ENCODE results near the gene SPACA4. TPM values are rescaled to one million over a fixed set of nuclear protein-coding genes. Genes with fewer than 3 reads are reported as not detected.

SPACA4 gene
- total RNA-seq, 1 experiment from 2014 or later, result not detected

GRCh38 chr19:48654299-48655059, 47.9 kb downstream of the SPACA4 start:
- Histone ChIP-seq H3K4me2 (ENCODE audit: low read depth, low read length, poor library complexity, severe bottlenecking) (no peak overlapping the region), H3K4me3 (ENCODE audit: low read length) (no peak overlapping the region), H3K9me2 (replicated peaks; ENCODE audit: insufficient read depth, low read length) (no peaks in the 10 kb centered on the region), H3K79me2 (ENCODE audit: low read length) (no peaks in the 10 kb centered on the region), H3K9ac (ENCODE audit: low read length) (no peak overlapping the region), H3K27ac (ENCODE audit: low read length) (no peak overlapping the region), H3K4me1 (ENCODE audit: low read length) (no peaks in the 10 kb centered on the region), H3K27me3 (ENCODE audit: low read length) (no peaks in the 10 kb centered on the region), H3K9me3 (ENCODE audit: low read length) (no peaks in the 10 kb centered on the region), H3K36me3 (ENCODE audit: insufficient read depth, low read length) (no peaks in the 10 kb centered on the region), H4K20me1 (ENCODE audit: insufficient read depth, low read depth, low read length) (no peaks in the 10 kb centered on the region), H2AFZ (ENCODE audit: low read length) (no peak overlapping the region)
- no peak for DNase-seq

GRCh38 chr19:48656840-48657474, 50.4 kb downstream of the SPACA4 start:
- no peaks in the 10 kb centered on the region for H3K36me3 ChIP-seq (ENCODE audit: insufficient read depth, low read length)
- H3K9me3 ChIP-seq (ENCODE audit: low read length), result no peaks in the 10 kb centered on the region
- no peaks in the 10 kb centered on the region for H3K79me2 ChIP-seq (ENCODE audit: low read length)
- H3K27me3 ChIP-seq (ENCODE audit: low read length), result no peaks in the 10 kb centered on the region
- H3K4me2 ChIP-seq (ENCODE audit: low read depth, low read length, poor library complexity, severe bottlenecking), result no peak overlapping the region
- no peak overlapping the region for H3K4me3 ChIP-seq (ENCODE audit: low read length)
- H2AFZ ChIP-seq (ENCODE audit: low read length), result no peak overlapping the region
- H3K9me2 ChIP-seq (replicated peaks; ENCODE audit: insufficient read depth, low read length), result no peaks in the 10 kb centered on the region
- H3K27ac ChIP-seq (ENCODE audit: low read length), result no peak overlapping the region
- H3K9ac ChIP-seq (ENCODE audit: low read length), result no peak overlapping the region
- no peak for DNase-seq
- peaks cover 5% of the 10 kb centered on the region for H3K4me1 ChIP-seq (ENCODE audit: low read length)
- no peaks in the 10 kb centered on the region for H4K20me1 ChIP-seq (ENCODE audit: insufficient read depth, low read depth, low read length)

Other genes with a start within 250 kb of the SPACA4 start
- 7.8 and 10.4 TPM in 2 replicates for gene TMEM143, start 242.8 kb upstream of the SPACA4 start, total RNA-seq (2014; rRNA removed; shearing (Covaris generic); ENCODE audit: low replicate concordance)
- gene SYNGR4, start 242.4 kb upstream of the SPACA4 start, total RNA-seq (2014; rRNA removed; shearing (Covaris generic); ENCODE audit: low replicate concordance), result not detected in 2 replicates
- gene KDELR1, start 215.2 kb upstream of the SPACA4 start, total RNA-seq (2014; rRNA removed; shearing (Covaris generic); ENCODE audit: low replicate concordance), result 39.5 and 53.7 TPM in 2 replicates
- not detected in 2 replicates for gene GRIN2D, start 213.1 kb upstream of the SPACA4 start, total RNA-seq (2014; rRNA removed; shearing (Covaris generic); ENCODE audit: low replicate concordance)
- 15.9 and 22.2 TPM in 2 replicates for gene GRWD1, start 160.8 kb upstream of the SPACA4 start, total RNA-seq (2014; rRNA removed; shearing (Covaris generic); ENCODE audit: low replicate concordance)
- gene KCNJ14, start 151.2 kb upstream of the SPACA4 start, total RNA-seq (2014; rRNA removed; shearing (Covaris generic); ENCODE audit: low replicate concordance), result 0.69 and 1.1 TPM in 2 replicates
- 32.5 and 60.4 TPM in 2 replicates for gene CYTH2, start 137.4 kb upstream of the SPACA4 start, total RNA-seq (2014; rRNA removed; shearing (Covaris generic); ENCODE audit: low replicate concordance)
- 0.54 TPM in 1 of 2 replicates, not detected in the other for gene LMTK3, start 94.9 kb upstream of the SPACA4 start, total RNA-seq (2014; rRNA removed; shearing (Covaris generic); ENCODE audit: low replicate concordance)
- not detected in 2 replicates for gene SULT2B1, start 54.6 kb upstream of the SPACA4 start, total RNA-seq (2014; rRNA removed; shearing (Covaris generic); ENCODE audit: low replicate concordance)
- 1.0 and 1.2 TPM in 2 replicates for gene FAM83E, start 8.3 kb downstream of the SPACA4 start, total RNA-seq (2014; rRNA removed; shearing (Covaris generic); ENCODE audit: low replicate concordance)
- 3,031 and 4,148 TPM in 2 replicates for gene RPL18, start 12.4 kb downstream of the SPACA4 start, total RNA-seq (2014; rRNA removed; shearing (Covaris generic); ENCODE audit: low replicate concordance)
- gene SPHK2, start 12.8 kb downstream of the SPACA4 start, total RNA-seq (2014; rRNA removed; shearing (Covaris generic); ENCODE audit: low replicate concordance), result 23.0 and 30.6 TPM in 2 replicates
- gene DBP, start 30.6 kb downstream of the SPACA4 start, total RNA-seq (2014; rRNA removed; shearing (Covaris generic); ENCODE audit: low replicate concordance), result 8.5 and 16.4 TPM in 2 replicates
- gene CA11, start 39.4 kb downstream of the SPACA4 start, total RNA-seq (2014; rRNA removed; shearing (Covaris generic); ENCODE audit: low replicate concordance), result not detected in 2 replicates
- gene NTN5, start 66.3 kb downstream of the SPACA4 start, total RNA-seq (2014; rRNA removed; shearing (Covaris generic); ENCODE audit: low replicate concordance), result 0.83 TPM in 1 of 2 replicates, not detected in the other
- gene FUT2, start 89.2 kb downstream of the SPACA4 start, total RNA-seq (2014; rRNA removed; shearing (Covaris generic); ENCODE audit: low replicate concordance), result not detected in 2 replicates
- gene MAMSTR, start 113.0 kb downstream of the SPACA4 start, total RNA-seq (2014; rRNA removed; shearing (Covaris generic); ENCODE audit: low replicate concordance), result 0.58 and 0.78 TPM in 2 replicates
- gene RASIP1, start 133.9 kb downstream of the SPACA4 start, total RNA-seq (2014; rRNA removed; shearing (Covaris generic); ENCODE audit: low replicate concordance), result not detected in 2 replicates
- gene IZUMO1, start 140.2 kb downstream of the SPACA4 start, total RNA-seq (2014; rRNA removed; shearing (Covaris generic); ENCODE audit: low replicate concordance), result not detected in 2 replicates
- not detected in 2 replicates for gene FUT1, start 145.9 kb downstream of the SPACA4 start, total RNA-seq (2014; rRNA removed; shearing (Covaris generic); ENCODE audit: low replicate concordance)
- not detected in 2 replicates for gene FGF21, start 148.8 kb downstream of the SPACA4 start, total RNA-seq (2014; rRNA removed; shearing (Covaris generic); ENCODE audit: low replicate concordance)
- 45.9 and 74.6 TPM in 2 replicates for gene BCAT2, start 204.3 kb downstream of the SPACA4 start, total RNA-seq (2014; rRNA removed; shearing (Covaris generic); ENCODE audit: low replicate concordance)
- gene HSD17B14, start 229.7 kb downstream of the SPACA4 start, total RNA-seq (2014; rRNA removed; shearing (Covaris generic); ENCODE audit: low replicate concordance), result 1.0 and 1.9 TPM in 2 replicates

Measured in Karpas-422 (cell line).